ENCODE data around the gene ZAP70.

- no peak for TF ChIP-seq POLR2A (IDR thresholded peaks at IDR 0.05)
- no peak for TF ChIP-seq CTCF (IDR thresholded peaks at IDR 0.05)
- no peak for TF ChIP-seq EP300 (IDR thresholded peaks at IDR 0.05; ENCODE audit: low read depth)
Measured at GRCh38 chr2:97712693-97713295, 582 bp upstream of the ZAP70 start.

Measured in transverse colon (tissue), 3 donors.